ENCODE results near the gene LIN37. TPM values are rescaled to one million over a fixed set of nuclear protein-coding genes. Genes with fewer than 3 reads are reported as not detected.

LIN37 gene
- total and polyA plus RNA-seq, 9 of the 15 experiments (the other 6 are each of a cell fraction or from before 2014, with no cell fraction given): 1.2 to 12.5 (median 8.6) TPM

DNA sequence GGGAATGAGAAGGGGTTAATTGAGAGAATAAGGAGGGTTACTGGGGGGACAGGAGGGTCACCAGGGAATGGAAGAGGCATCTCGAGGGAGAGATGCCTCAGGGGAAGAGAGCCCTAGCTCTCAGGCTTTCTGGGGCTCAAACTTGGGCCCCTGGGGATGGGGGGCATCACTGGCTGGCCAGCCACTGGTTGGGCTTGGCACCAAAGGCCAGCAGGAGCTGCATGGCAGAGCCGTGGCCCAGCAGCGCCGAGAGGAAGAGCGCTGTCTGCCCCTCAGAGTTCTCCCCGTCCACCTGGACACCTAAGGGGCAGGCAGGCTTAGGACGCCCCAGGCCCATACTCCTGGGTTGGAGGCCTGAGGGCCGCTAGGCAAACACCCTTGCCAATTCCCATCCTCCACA, 44.5 kb downstream of the LIN37 start (continued):
- no peak for TF ChIP-seq SREBF2 (CRISPR knock-in tag; IDR thresholded peaks at IDR 0.05)
- TF ChIP-seq HES1 (IDR thresholded peaks at IDR 0.05; ENCODE audit: low read depth): no peak
- TF ChIP-seq ZBTB43 (CRISPR knock-in tag; IDR thresholded peaks at IDR 0.05): no peak
- TF ChIP-seq ETS2 (tag; IDR thresholded peaks at IDR 0.05; ENCODE audit: borderline replicate concordance, poor library complexity, severe bottlenecking): no peak
- TF ChIP-seq FOXK2 (conservative IDR thresholded peaks at IDR 0.05 in 1 of 2, IDR thresholded peaks at IDR 0.05 in 1 of 2; ENCODE audit: low read depth in 2 of 2): no peak

- H3K4me1 ChIP-seq (replicated peaks in 1 of 2; ENCODE audit: control insufficient read depth in 2 of 2, insufficient read depth in 2 of 2, low read length in 2 of 2): peaks cover 0 to 56% of the 10 kb centered on the region in 2 experiments; a peak in 3 of 5 replicates
- 19% methylated on average over 7 of the region's 7 CpGs for WGBS (ENCODE audit: insufficient coverage, low coverage, missing lambda C conversion rate)
- no TSS peak for BruUV-seq (replicated peaks)
- H3K27me3 ChIP-seq (ENCODE audit: control insufficient read depth in 2 of 2, insufficient read depth in 2 of 2, low read length in 2 of 2): no peaks in the 10 kb centered on the region; a peak in 1 of 5 replicates
- ATAC-seq (peak; percentile 48; the same call in 1 of the 3 replicates), FAIRE-seq (no peak), DNase-seq (ENCODE audit: extremely low read depth in 1 of 4, low spot score in 3 of 4) (peak in 2 of 4 experiments; percentile 19 to 37)
- H3K4me2 ChIP-seq (ENCODE audit: insufficient read depth, low read length): no peak overlapping the region; the same call in 1 of the 2 replicates
- H3K36me3 ChIP-seq (ENCODE audit: control insufficient read depth, insufficient read depth, low read length): no peaks in the 10 kb centered on the region
- in situ Hi-C loops (cut with MboI): no loop called here
- H3K79me2 ChIP-seq (ENCODE audit: control insufficient read depth, insufficient read depth, low read length): no peaks in the 10 kb centered on the region
- intact Hi-C loops (cut with micrococcal nuclease): no loop called here
- no peak overlapping the region for H3K27ac ChIP-seq (ENCODE audit: extremely low read depth, low read depth, low read length)
- H4K20me1 ChIP-seq (replicated peaks; ENCODE audit: control insufficient read depth, insufficient read depth, low read length): no peaks in the 10 kb centered on the region
- no peak overlapping the region for H2AFZ ChIP-seq (ENCODE audit: low read depth, low read length)
- no peaks in the 10 kb centered on the region for H3K9me1 ChIP-seq (ENCODE audit: control insufficient read depth, insufficient read depth, low read length)
- H3K9me3 ChIP-seq (replicated peaks; ENCODE audit: control insufficient read depth, insufficient read depth, low read depth, low read length): no peaks in the 10 kb centered on the region
- H3K9ac ChIP-seq (ENCODE audit: insufficient read depth in 1 of 2, low read depth in 2 of 2, low read length in 2 of 2): peak overlapping the region in 1 of 2 experiments; percentile 48; a peak in 1 of 4 replicates
- POLR2A ChIA-PET: interaction anchor here (0.6 kb wide), 1 partner anchor 82 kb away, joined by 4 read pairs; no protein-coding TSS in a partner anchor
- no peak overlapping the region for H3K4me3 ChIP-seq
- CTCF ChIA-PET (ENCODE audit: low intra/inter-chr PET ratio): no interaction called here
- peak; percentile 60 to 64 for TF ChIP-seq NRF1 (conservative IDR thresholded peaks at IDR 0.05 in 1 of 2, IDR thresholded peaks at IDR 0.05 in 1 of 2)
- TF ChIP-seq WHSC1 (IDR thresholded peaks at IDR 0.05; ENCODE audit: low read length): no peak
- no peak for TF ChIP-seq FOS (IDR thresholded peaks at IDR 0.05; ENCODE audit: extremely low read depth, insufficient read length)
- TF ChIP-seq ZBTB2 (IDR thresholded peaks at IDR 0.05): no peak
- no peak for TF ChIP-seq FOXA3 (CRISPR knock-in tag; conservative IDR thresholded peaks at IDR 0.05 in 1 of 2, IDR thresholded peaks at IDR 0.05 in 1 of 2)
- no peak for TF ChIP-seq RHOXF2B (CRISPR knock-in tag; conservative IDR thresholded peaks at IDR 0.05)
- no peak for TF ChIP-seq NKRF (IDR thresholded peaks at IDR 0.05; ENCODE audit: borderline replicate concordance)
- no peak for TF ChIP-seq ZKSCAN3 (CRISPR knock-in tag; IDR thresholded peaks at IDR 0.05)
These were observed 45.2 kb downstream of the LIN37 start for GRCh38 chr19:35793381-35794165.

Data from K562 (cell line).